Stimulated activated CD4-positive, alpha-beta T cell treated with anti-CD3 and anti-CD28 coated beads, TNF-alpha, amount 100 ng/mL, for 24 hours (primary cell): Measurements from ENCODE around the gene FBRS.
"Not testable (repeated sequence)": the region's sequence is repeated elsewhere in the genome, so short reads cannot be mapped to it uniquely, and the experiment has no call there.

Experiments used
- DNase-seq, 3 experiments: peaks; one replicate each; pipeline ENCODE4 v3.0.0-alpha.2; 2020; ENCODE audit warnings: low read depth in 3 of 3

Gene FBRS

DNA sequence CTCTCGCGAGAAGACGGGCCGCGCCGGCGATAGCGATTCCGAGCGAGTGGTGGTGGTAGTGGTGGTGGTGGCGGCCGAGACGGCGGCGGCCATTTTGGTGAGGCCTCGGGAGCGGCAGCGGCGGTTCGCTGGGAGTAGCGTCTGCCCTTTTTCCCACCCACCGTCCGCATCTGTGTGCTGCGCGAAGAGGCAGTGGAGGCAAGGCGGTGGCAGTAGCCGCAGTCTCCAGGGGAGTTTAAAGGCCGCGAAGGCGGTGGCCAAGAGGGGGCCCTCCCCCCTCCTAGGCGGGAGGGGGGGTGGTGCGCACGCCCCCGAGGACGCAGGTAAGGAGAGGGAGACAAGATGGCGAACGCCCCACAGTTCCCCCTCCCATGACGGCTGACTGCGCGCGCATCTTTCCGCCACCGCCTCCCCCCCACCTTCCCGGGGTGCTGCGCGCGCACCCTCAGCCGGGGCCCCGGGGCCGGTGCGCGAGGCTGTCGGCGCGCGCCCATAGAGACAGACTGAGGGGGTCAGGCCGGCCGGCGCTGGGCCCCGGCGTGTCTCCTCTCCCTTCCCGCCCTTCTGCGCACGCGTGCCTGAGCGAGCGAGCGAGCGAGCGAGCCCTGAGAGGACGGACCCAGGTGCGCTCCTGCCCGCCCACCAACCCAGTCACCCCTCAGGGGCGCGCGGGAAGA is 40.0 kb downstream of the FBRS start:
- DNase-seq = peak; percentile 98 to 99 (median 99)

DNA sequence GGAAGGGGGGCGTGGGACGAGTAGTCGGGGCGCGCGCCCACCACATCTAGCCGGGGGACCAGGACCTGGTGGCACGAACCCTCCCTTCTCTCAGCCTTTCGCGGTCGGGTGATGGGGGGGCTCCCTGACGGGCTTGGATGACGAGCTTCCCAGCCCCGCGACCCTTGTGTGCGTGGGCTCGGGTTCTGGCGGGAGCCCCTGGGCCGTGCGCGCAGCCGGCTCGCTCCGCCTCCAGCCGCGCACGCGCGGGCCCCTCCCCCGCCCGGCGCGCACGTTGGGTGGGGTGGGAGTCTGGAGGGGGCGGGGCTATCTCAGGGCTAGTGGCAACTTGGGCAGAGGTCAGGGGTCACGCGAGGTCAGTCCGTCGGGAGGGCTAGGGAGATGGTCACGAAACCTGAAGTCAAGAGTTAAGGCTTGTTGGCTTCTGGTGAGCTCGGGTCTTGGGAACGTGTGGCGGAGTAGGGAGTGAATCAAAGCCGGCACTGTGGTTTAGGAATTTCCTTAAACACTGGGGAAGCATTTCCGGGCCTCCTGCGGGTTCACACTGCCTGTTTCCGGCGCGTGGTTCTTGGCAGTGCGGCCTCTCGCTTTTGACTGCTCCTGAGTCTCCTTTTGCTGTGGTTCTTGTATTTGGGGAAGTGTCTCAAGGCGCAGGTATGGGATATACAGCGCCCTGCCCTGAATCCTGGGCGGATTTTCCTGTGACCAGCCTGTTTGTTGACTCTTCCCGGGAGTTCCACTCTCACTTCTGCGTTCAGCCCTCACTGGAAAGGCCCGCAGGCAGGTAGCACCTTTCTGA is 40.8 kb downstream of the FBRS start, which contains the start of gene SRCAP:
TSS of gene SRCAP (plus strand) at position 356 of the 799 bp plus-strand sequence. CDS start 1,654 bp downstream, outside the sequence.
- peak; percentile 72 to 89 (median 77) for DNase-seq

DNA sequence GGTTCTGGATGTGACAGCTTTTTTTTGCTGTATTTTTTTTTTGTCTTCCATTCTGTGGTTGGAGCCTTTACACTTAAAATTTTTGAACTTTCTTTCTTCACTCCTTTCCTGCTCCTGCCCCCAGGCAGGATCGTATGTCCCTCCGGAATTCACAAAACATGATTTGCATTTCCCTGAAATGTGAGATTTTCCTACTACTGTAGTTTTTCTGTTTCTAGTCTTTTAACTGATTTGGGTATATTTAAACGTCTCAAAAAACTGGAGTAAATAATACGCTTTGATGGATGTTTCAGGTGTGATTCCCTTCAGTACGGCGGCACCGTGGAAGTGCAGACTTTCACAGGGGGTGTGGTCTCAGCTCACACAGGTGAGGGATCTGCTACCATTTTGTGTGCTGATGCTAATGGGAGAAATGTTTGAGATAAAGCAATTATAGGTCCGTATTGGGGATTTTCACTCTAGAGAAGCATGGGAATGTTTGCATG is 41.4 kb downstream of the FBRS start:
- DNase-seq = no peak

DNA sequence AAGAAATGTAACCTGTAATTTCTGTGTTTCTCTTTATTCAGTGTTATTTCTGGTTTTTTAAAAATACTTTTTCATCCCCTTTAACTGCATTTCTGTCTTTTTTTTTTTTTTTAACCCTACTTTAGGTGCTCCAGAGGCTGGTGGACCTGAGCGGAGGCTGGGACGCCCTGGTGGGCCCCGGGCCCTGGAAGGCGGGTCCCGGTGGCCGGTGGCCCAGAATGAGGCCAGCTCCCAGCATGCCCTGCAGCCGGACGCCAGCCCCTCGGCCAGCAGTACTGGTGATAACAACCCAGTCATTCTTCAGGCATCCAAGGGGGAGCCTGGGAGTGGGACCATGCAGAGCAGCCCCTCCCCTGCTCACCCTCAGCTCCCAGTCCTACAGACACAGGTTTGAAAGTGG is 42.3 kb downstream of the FBRS start:
- DNase-seq = no peak

DNA sequence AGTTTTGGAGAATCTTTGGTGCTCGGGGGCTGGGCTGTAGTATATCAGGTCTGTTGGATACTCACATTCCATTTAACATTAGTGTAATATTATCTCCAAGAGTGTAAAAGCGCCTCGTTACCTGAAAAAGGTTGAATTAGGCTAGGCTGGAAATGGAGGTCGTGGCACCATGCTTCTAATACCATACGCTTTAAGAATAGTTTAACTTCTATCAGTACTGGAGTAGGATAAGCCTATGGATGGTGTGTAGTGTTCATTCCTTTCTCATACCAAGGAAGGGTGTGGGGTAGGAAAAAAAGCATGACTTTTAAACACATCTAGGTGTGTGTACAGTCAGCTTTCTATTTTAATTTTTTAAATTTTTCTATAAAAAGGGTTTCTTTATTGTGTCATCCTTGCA is 42.7 kb downstream of the FBRS start:
- DNase-seq = no peak

DNA sequence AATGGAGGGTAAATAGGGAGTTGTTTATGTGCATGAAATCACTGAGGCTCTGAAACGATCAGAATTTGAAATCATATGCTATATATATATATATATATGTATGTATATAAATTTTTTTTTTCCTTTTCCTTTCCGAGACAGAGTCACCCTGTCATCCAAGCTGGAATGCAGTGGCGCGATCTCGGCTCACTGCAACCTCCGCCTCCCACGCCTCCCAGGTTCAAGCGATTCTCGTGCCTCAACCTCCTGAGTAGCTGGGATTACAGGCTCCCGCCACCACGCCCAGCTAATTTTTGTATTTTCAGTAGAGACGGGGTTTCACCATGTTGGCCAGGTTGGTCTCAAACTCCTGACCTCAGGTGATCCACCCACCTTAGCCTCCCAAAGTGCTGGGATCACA is 44.8 kb downstream of the FBRS start:
- not testable (repeated sequence) for DNase-seq

DNA sequence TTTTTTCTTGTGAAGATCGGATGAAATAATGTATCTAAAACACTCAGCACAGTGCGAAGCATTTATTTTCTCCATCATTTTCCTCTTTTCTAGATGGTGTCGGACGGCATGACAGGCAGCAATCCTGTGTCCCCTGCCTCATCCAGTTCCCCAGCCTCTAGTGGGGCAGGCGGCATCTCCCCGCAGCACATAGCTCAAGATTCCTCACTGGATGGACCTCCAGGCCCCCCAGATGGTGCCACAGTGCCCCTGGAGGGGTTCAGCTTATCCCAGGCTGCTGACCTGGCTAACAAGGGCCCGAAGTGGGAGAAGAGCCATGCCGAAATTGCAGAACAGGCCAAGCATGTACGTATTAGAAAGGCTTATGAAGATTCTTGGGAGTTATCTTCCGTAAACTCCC is 45.7 kb downstream of the FBRS start:
- DNase-seq = no peak

DNA sequence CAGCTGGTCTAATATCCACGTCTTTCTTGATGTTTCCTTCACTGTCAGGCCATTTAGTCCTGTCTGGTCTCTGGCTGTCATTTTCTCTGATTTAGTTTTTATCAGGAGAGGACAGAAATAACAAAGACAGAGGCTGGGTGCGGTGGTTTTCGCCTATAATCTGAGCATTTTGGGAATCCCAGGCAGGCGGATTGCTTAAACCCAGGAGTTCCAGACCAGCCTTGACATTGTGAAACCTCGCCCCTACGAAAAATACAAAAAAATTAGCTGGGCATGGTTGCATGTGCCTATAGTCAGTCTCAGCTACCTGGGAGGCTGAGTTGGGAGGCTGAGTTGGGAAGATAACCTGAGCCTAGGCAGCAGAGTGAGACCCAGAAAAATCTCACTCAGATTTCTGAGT is 47.8 kb downstream of the FBRS start:
- DNase-seq = no peak

DNA sequence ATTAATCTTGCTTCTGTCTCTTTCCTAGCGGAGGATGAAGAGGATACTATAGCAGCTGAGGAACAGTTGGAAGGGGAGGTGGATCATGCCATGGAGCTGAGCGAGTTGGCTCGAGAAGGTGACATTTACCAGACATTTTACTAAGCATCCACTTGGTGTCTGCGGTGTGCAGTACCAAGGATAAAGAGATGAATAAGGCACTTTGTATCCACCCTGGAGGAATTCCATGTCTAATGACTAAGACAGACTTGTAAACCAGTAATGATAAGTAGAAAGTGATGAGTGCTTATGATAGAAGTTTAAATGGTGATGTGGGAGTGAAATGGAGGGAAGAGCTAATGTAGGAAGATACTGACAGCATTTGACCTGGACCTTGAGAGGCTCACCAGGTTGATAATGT is 52.7 kb downstream of the FBRS start:
- no peak for DNase-seq

DNA sequence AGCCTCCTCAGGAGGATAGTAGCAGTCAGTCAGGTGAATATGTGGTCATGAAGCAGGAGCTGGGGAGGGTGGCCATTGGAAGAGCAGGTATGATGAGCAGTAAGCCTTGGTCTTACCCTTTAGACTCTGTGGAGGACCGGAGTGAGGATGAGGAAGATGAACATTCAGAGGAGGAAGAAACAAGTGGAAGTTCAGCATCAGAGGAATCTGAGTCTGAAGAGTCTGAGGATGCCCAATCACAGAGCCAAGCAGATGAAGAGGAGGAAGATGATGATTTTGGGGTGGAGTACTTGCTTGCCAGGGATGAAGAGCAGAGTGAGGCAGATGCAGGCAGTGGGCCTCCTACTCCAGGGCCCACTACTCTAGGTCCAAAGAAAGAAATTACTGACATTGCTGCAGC is 53.5 kb downstream of the FBRS start:
- DNase-seq = no peak

DNA sequence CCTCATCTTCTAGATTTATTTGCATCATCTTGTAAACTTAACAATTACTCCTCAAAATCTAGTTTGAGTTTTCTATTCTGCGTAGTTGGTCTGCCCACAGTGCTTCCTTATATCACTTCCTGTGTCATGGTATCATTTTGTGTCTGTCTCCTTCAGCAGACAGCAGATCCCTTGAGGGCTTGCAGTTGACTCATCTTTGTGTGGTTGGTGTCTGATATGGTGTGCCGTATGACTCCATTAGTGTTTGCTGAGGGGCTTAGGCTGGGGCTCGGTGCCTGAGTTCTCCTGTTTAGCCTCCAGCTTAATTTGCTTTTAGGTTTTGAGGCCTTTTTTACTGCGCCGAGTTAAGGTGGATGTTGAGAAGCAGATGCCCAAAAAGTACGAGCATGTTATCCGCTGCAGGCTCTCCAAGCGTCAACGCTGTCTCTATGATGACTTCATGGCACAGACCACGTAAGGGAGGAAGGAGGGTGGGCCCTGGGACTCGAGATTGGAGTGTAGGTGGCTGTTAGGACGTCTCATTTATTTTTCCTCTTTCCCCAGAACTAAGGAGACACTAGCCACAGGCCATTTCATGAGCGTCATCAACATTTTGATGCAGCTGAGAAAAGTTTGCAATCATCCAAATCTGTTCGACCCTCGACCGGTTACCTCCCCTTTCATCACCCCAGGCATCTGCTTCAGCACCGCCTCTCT is 57.7 kb downstream of the FBRS start:
- peak in 2 of 3 experiments; percentile 18 to 19 for DNase-seq

DNA sequence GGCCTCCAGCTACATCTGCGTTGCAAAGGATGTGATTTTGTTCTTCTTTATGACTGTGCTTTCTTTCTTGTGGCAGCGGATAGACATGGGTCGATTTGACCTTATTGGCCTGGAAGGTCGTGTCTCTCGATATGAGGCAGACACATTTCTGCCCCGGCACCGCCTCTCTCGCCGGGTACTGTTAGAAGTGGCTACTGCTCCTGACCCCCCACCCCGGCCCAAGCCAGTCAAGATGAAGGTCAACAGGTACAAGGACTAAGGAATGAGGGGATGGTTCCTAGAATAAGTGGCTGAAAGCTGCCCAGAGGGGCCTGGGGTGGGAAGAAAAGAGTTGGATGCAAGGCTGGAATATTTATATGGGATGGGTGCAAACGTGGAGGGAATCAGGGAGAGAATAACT is 61.9 kb downstream of the FBRS start:
- DNase-seq = no peak
